Osteoblast (primary cell): ENCODE results near the gene CAVIN1. TPM values are rescaled to one million over a fixed set of nuclear protein-coding genes. Genes with fewer than 3 reads are reported as not detected.
"Not testable (repeated sequence)": the region's sequence is repeated elsewhere in the genome, so short reads cannot be mapped to it uniquely, and the experiment has no call there.

Source experiments
- DNase-seq: peaks from one replicate; pipeline ENCODE4 v3.0.0; 2011; ENCODE audit warnings: low spot score, mixed read lengths; ENCODE audit not compliant: insufficient read length; ENCODE audit errors: missing footprints
- H2AFZ ChIP-seq: 2 replicates; pipeline ENCODE4 v1.6.0; 2011; ENCODE audit warnings: mild to moderate bottlenecking, low read length
- H3K27ac ChIP-seq: 2 replicates; pipeline ENCODE4 v1.5.1; 2011; ENCODE audit warnings: mild to moderate bottlenecking, low read depth, low read length, moderate library complexity
- H3K27me3 ChIP-seq: 2 replicates; pipeline ENCODE4 v1.6.0; 2012; ENCODE audit warnings: mild to moderate bottlenecking, control low read depth, inconsistent platforms, low read length, moderate library complexity; ENCODE audit not compliant: insufficient read depth
- H3K36me3 ChIP-seq: 2 replicates; pipeline ENCODE4 v1.5.1; 2011; ENCODE audit warnings: mild to moderate bottlenecking, low read length, control low read depth, moderate library complexity; ENCODE audit not compliant: insufficient read depth
- H3K4me1 ChIP-seq: 2 replicates; pipeline ENCODE4 v1.5.1; 2011; ENCODE audit warnings: mild to moderate bottlenecking, low read length, control low read depth, moderate library complexity; ENCODE audit not compliant: insufficient read depth
- H3K4me2 ChIP-seq: 2 replicates; pipeline ENCODE4 v1.6.0; 2011; ENCODE audit warnings: mild to moderate bottlenecking, low read length; ENCODE audit not compliant: insufficient read depth
- H3K4me3 ChIP-seq: fragments of 200-600 bp; sonication (generic); 3 replicates; pipeline ENCODE4 v1.5.1; 2012; ENCODE audit warnings: mild to moderate bottlenecking, low read length, inconsistent platforms; ENCODE audit not compliant: insufficient read depth
- H3K79me2 ChIP-seq: 2 replicates; pipeline ENCODE4 v1.6.0; 2012; ENCODE audit warnings: mild to moderate bottlenecking, low read length, control low read depth, inconsistent platforms; ENCODE audit not compliant: insufficient read depth
- H3K9me3 ChIP-seq: 2 replicates; pipeline ENCODE4 v1.5.1; 2011; ENCODE audit warnings: low read depth, low read length, control low read depth
- H4K20me1 ChIP-seq: 2 replicates; pipeline ENCODE4 v1.6.0; 2012; ENCODE audit warnings: mild to moderate bottlenecking, low read length, control low read depth; ENCODE audit not compliant: insufficient read depth
- total RNA-seq: library from RNA; depleted of rRNA; stranded (reverse); fragments of >200 nt; gene quantifications from 2 replicates; pipeline ENCODE4 v1.2.3, GENCODE V29; 2012
- TF ChIP-seq, protein P1 (sequence below): IDR thresholded peaks from 2 replicates; pipeline ENCODE4 v1.5.1; 2011; ENCODE audit warnings: mild to moderate bottlenecking, low read depth, low read length, moderate library complexity; ENCODE audit errors: extremely low read depth

Gene CAVIN1
- total RNA-seq, 1 donor = 988 TPM

GRCh38 chr17:42449176-42449575 lies 26.1 kb upstream of the CAVIN1 start:
- H3K79me2 ChIP-seq, H3K4me2 ChIP-seq, H3K27me3 ChIP-seq, H4K20me1 ChIP-seq, H3K9me3 ChIP-seq, H2AFZ ChIP-seq, H3K4me3 ChIP-seq, H3K4me1 ChIP-seq, H3K36me3 ChIP-seq, H3K27ac ChIP-seq, DNase-seq: not testable (repeated sequence)

DNA sequence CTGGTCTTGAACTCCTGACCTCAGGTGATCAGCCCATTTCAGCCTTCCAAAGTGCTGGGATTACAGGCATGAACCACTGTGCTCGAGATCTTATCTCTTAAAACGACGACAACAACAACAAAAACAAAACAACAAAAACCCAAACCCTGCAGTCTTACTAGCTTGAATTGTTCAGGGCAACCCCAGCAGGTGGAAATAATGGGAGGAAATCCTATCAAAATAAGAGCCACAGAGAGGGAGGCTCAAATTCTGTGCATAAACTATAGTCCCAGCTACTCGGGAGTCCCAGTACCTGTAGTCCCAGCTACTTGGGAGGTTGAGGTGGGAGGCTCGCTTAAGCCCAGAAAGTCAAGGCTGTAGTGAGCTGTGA lies 19.1 kb upstream of the CAVIN1 start:
- TF ChIP-seq, protein P1, sequence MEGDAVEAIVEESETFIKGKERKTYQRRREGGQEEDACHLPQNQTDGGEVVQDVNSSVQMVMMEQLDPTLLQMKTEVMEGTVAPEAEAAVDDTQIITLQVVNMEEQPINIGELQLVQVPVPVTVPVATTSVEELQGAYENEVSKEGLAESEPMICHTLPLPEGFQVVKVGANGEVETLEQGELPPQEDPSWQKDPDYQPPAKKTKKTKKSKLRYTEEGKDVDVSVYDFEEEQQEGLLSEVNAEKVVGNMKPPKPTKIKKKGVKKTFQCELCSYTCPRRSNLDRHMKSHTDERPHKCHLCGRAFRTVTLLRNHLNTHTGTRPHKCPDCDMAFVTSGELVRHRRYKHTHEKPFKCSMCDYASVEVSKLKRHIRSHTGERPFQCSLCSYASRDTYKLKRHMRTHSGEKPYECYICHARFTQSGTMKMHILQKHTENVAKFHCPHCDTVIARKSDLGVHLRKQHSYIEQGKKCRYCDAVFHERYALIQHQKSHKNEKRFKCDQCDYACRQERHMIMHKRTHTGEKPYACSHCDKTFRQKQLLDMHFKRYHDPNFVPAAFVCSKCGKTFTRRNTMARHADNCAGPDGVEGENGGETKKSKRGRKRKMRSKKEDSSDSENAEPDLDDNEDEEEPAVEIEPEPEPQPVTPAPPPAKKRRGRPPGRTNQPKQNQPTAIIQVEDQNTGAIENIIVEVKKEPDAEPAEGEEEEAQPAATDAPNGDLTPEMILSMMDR = no peak
- H3K9me3 ChIP-seq = no peaks in the 10 kb centered on the region
- H3K27me3 ChIP-seq = no peaks in the 10 kb centered on the region
- no peak overlapping the region for H2AFZ ChIP-seq
- DNase-seq = peak; percentile 39
- H3K4me1 ChIP-seq = no peaks in the 10 kb centered on the region
- H3K36me3 ChIP-seq = no peaks in the 10 kb centered on the region
- no peaks in the 10 kb centered on the region for H3K79me2 ChIP-seq
- no peak overlapping the region for H3K27ac ChIP-seq
- H3K4me2 ChIP-seq = no peak overlapping the region
- no peaks in the 10 kb centered on the region for H4K20me1 ChIP-seq
- H3K4me3 ChIP-seq = no peak overlapping the region

DNA sequence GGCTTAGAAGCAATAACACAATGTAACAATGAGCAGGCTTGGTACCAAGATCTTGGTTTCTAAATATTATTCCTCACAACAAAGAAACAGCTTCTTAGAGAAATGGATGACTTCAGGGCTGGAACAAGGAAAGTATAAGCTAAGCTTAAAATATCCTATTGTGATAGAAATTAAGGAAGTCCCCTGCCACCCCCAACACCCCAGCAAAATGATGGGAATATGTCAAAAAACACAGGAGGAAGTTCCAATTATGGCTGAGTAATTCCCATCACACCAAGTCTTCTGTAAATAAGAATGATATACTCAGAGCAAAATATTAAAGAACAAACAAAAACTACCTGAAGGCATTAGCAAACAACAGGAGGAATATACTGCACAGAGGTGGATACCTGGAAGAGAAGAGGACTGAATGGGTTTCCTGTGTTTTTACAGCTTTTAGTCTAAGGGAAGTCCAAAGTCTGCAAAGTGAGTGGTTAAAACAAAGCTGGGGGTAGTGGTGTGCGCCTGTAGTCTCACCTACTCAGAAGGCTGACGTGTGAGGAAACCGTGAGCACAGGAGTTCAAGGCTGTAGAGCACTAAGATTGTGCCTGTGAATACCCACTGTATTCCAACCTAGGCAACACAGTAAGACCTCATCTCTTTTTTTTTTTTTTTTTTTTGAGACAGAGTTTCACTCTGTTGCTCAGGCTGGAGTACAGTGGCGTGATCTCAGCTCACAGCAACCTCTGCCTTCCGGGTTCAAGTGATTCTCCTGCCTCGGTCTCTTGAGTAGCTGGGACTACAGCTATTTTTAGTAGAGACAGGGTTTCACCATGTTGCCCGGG lies 18.5 kb upstream of the CAVIN1 start:
- DNase-seq = no peak
- Histone ChIP-seq H3K9me3 (no peaks in the 10 kb centered on the region), H3K79me2 (no peaks in the 10 kb centered on the region), H3K27ac (no peak overlapping the region), H3K27me3 (no peaks in the 10 kb centered on the region), H3K4me2 (no peak overlapping the region), H3K4me1 (peaks cover 3% of the 10 kb centered on the region), H3K4me3 (no peak overlapping the region), H2AFZ (no peak overlapping the region), H4K20me1 (no peaks in the 10 kb centered on the region), H3K36me3 (no peaks in the 10 kb centered on the region)
- TF ChIP-seq, protein P1 = no peak

DNA sequence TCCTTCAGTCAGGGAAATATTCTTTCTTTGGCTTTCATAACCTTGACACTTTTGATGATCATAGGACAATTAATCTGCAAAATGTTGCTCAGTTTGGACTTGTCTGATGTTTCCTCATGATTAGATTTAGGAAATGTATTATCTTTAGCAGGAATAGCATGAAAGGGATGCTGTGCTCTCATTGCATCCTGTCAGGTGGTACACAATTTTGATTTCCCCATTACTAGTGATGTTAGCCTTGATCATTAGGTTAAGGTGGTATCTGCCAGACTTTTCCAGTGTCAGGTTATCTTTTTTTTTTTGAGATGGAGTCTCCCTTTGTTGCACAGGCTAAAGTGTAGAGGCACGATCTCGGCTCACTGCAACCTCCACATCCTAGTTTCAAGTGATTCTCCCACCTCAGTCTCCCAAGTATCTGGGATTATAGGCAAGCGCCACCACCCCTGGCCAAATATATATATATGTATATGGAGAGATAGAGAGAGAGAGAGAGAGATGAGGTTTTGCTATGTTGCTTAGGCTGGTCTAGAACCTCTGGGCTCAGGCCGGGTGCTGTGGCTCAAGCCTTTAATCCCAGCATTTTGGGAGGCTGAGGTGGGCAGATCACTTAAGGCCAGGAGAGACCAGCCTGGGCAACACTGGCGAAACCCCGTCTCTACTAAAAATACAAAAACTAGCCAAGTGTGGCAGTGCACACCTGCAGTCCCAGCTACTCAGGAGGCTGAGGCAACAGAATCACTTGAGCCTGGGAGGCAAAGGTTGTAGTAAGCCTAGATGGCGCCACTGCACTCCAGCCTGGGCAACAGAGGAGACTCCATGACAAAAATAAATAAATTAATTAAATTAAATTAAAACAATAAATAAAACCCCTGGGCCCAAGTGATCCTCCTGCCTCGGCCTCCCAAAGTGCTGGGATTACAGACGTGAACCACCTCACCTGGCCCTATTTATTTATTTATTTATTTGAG lies 15.8 kb upstream of the CAVIN1 start:
- Histone ChIP-seq H3K27me3 (no peaks in the 10 kb centered on the region), H3K36me3 (no peaks in the 10 kb centered on the region), H3K4me1 (peaks cover 10% of the 10 kb centered on the region), H3K27ac (no peak overlapping the region), H3K79me2 (no peaks in the 10 kb centered on the region), H2AFZ (no peak overlapping the region), H4K20me1 (no peaks in the 10 kb centered on the region), H3K4me2 (no peak overlapping the region), H3K9me3 (no peaks in the 10 kb centered on the region), H3K4me3 (no peak overlapping the region)
- DNase-seq = no peak
- TF ChIP-seq, protein P1 = peak; percentile 59
